ENCODE data around the gene S100B.

S100B gene

DNA sequence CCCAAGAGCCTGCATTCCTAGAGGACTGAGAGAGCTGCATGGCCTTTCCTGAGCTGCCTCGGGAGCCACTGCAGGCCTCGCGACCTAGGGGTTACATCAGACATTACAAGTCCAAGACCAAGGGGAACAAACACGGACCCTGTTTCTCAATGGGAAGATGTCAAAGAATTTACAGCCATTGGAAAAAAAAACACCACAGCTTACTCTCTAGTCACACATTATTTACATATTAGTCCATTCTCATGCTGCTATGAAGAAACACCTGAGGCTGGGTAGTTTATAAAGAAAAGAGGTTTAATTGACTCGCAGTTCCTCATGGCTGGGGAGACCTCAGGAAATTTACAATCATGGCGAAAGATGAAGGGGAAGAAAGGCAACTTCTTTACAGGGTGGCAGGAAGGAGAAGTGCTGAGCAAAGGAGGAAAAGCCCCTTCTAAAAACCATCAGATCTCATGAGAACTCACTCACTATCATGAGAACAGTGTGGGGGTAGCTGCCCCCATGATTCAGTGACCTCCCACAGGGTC is 22.2 kb upstream of the S100B start:
- DNase-seq, result no peak

DNA sequence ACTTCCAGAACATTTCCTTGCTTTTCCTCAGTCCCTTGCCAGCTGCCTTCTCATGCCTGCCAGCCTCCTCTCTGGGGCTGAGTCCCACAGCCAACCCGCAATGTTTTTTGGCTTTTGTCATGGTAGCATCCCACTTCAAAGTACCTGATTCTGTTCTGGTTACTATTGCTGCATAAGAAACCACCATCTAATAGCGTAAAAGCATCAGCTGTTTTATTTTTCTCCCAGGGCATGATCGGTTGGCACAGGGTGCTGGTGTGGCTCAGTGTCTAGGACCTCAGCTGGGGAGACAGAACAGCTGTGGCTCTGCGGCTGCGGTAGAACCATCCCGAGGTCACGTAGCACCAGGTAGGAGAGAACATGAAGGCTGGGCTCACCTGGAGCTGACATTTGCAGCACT is 21.7 kb upstream of the S100B start:
- DNase-seq, result no peak

DNA sequence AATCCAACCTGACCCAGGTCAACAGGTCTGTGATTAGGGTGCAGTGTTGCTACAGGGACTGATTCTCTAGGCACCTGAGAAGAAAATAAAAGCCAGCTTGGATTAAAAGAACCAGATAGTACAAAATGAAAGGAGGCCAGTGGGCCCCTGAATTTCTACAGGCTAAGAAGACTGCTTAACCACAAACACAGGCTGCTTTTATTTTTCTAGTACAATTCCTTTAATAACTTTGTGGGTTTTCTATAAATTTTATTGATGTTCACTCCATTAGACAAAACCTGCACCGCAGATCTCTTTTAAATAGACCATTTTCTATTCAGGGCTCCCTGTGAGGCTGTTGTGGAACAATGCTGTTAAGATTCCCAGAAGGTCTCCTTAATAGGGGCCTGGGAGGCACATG is 20.9 kb upstream of the S100B start:
- DNase-seq, result no peak

DNA sequence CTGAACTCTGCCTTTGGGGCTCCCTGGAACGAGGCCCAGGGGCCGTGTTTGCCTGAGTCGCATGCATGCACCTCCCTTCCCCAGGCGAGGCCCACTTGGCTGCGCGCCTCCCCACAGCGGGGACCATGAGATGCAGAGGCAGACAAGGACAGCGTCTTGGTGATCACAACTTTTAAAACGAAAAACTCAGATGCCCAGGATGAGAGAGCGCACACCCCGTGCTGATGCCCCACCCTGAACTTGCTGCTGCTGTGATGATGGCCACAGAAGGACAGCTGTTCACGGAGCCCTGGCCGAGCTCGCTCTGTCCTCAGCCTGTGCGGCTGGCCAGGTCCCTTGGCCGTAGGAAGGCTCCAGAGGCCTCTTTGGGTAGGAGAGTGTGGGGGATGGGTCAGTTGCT is 19.2 kb upstream of the S100B start:
- no peak for DNase-seq

DNA sequence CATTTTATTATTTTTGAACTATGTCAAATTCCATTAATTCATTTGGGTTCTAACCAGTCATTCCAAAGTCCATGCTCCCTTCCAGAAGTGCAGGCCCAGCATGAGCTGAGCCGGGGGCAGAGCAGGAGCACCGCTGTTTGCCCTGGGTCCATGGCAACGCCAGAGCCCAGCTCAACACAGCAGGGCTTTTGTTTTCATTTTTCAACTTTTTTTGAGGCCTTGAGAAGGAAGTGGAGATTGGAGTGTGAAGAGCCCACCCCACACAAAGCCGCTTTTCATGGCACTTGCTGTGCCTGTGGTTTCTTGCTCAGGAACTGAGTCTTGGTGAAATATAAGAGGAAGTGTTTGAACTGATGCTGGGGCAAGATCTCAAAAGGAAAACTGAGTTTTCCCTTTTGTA is 17.3 kb upstream of the S100B start:
- peak; percentile 52 for DNase-seq

DNA sequence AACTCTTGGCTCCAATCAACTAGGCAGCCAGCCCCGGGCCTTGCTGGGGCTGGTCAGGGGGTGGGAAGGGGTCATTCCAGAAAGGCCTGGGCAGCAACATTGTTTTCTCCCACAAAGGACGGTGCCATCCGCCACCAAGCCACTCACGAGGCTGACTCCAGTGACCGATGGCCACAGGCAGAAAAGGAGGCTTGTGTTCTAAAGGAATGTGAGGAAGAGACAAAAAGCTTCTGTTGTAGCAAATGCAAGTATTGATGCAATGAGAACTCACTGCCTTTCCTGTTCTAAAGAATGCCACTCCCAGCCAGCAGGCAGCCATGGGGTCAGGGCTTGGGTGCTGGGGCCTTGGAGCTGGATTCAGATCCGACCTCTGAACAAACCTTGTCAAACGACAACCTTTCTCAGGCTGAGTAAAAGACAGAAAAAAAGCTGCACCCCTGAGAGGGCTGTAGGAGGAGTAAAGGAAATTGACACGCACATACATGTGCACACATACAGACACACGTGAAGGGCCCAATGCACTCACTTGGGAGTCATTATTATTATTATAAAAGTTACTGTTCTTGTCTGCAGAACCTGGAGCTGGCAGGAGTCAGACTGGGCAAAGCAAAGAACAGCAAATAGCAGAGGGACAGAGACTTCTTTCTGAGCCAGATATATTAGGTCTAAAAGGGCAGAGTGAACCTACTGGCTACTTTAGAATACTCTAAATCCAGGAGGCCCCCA is 16.7 kb upstream of the S100B start:
- no peak for DNase-seq

DNA sequence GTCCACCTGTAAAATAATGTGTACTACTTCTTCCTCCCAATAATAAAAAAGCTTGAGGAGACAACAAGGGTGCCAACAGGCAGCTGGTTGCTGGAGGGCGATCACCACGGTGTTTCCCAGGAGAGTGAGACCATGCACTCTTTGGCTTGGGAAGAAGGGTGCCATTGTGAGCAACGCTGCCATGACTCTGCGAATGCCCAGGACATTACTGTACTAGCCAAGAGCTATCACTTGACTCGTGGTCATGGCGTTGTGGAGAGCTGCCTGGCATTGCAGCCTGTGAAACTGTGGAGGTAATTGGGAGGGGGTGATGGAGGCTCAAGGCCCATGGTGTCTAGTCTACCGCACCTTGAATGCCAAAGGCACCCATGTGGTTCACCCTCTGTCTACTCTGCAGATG is 16.0 kb upstream of the S100B start:
- DNase-seq, result no peak

DNA sequence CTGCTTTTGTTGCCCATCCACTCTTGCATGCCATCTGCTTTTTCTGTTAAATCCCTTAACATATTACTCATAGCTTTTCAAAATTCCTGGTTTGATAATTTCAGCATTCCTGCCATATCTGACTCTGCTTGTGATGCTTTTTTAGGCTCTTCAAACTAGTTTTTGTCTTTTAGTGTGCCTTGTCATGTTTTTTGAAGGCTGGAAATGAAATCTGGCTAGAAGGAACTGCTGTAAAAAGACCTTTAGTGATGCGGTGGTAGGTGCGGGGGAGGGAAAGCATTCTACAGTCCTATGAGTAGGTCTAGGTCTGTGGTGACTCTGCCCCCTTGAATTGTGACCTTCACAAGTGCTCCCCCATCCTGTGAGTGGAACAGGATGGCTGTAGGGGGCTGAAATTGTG is 15.0 kb upstream of the S100B start:
- no peak for DNase-seq

DNA sequence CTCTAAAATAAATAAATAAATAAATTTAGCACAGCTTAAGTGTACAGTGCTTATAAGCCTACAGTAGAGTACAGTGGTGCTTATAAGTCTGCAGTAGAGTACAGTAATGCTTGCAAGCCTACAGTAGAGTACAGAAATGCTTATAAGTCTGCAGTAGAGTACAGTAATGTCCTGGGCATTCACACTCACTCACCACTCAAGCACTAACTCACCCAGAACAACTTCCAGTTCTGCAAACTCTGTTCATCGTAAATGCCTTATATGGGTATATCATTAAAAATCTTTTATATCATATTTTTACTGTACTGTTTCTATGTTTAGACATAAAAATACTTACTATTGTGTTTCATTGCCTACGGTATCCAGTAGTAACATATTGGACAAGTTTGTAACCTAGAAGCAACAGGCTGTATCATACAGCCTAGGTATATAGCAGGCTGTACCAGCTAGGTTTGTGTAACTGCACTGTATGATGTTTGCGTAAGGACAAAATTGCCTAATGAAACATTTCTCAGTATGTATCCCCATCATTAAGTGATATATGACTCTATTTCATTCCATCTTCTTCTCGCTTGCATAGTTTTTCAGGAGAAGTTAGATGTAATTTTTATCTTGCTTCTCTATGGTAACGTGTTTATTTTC is 14.0 kb upstream of the S100B start:
- no peak for DNase-seq

DNA sequence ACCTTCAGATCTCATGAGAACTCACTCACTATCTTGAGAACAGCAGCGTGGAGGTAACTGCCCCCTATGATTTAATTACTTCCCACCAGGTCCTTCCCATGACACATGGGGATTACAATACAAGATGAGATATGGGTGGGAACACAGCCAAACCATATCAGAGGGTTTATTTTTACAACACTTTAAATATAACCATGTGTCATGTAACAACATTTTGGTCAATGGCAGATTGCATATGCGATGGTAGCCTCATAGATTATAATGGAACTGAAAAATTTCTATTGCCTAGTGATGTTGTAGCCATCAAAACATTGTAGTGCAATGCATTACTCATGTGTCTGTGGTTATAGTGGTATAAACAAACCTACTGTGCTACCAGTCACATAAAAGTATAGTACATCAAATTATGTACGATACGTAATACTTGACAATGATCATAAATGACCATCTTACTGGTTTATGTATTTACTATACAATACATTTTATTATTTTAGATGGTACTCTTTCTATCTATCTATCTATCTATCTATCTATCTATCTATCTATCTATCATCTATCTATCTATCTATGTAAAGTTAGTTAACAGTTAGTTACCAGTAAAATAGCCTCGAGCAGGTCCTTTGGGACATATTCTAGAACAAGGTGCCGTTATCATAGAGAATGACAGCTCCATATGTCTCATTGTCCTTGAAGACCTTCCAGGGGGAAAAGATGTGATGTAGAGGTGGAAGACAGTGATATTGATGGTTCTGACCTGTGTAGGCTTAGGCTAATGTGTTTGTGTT is 12.6 kb upstream of the S100B start:
- no peak for DNase-seq

DNA sequence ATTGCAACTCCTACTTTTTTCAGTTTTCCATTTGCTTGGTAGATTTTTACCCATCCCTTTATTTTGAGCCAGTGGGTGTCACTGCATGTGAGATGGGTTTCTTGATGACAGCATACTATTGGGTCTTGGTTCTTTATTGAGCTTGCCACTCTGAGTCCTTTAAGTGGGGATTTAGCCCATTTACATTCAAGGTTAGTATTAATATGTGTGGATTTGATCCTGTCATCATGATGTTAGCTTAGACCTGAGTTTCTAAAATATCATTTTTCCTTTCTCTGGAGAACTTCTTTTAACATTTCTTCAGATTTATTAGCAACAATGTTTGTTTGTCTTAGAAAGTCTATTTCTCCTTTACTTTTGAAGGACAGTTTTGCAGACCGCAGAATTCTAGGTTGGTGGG is 11.8 kb upstream of the S100B start:
- no peak for DNase-seq

DNA sequence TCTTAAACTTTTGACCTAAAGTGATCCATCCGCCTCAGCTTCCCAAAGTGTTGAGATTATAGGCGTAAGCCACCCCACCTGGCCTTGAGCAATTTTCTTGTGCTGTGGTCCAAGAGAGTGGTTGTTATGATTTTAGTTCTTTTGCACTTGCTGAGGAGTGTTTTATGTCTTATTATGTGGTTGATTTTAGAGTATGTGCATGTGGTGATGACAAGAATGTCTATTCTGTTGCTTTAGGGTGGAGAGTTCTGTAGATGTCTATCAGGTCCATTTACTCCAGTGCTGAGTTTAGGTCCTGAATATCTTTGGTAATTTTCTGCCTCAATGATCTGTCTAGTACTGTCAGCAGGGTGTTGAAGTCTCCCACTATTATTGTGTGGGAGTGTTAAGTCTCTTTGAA is 11.2 kb upstream of the S100B start:
- no peak for DNase-seq

DNA sequence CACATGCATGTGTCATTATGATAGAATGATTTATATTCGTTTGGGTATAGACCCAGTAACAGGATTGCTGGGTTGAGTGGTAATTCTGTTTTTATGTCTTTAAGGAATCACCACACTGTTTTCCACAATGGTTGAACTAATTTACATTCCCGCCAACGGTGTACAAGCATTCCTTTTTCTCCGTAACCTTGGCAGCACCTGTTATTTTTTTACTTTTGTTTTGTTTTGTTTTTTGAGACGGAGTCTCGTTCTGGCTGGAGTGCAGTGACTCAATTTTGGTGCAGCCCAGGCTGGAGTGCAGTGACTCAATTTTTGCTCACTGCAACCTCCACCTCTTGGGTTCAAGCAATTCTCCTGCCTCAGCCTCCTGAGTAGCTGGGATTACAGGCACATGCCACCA is 8.5 kb upstream of the S100B start:
- no peak for DNase-seq

DNA sequence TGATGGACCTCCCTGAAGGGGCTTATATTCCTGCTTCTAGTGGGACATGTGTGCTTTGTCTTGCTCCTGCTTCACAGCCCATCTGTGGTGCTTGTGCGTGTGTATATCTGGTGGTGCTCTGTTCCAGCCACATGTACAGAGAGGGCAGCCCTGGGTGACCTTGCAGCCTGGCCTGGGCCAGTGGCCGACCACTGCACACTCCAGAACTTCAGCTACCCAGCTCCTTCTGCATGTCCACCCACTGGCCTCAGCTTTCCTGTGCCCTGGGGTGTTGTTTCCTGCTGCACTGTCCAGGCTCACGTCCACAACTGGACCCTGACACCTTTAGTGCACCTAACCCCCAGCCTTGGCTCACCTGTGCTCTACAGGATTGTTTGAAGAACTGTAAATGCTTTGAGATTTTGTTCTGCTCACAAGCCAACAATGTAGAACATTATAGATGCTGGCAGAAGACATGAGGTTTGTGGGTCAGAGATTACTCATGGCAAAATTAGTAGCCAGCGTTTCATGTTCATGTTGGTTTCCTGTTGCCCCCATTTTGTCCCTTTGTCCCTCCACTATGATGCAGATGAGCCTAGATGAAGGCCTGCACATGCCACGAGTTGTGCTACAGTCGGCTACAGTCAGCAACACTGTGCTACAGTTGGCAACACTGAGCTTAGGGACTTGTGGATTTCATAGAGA is 5.3 kb upstream of the S100B start:
- DNase-seq, result no peak

DNA sequence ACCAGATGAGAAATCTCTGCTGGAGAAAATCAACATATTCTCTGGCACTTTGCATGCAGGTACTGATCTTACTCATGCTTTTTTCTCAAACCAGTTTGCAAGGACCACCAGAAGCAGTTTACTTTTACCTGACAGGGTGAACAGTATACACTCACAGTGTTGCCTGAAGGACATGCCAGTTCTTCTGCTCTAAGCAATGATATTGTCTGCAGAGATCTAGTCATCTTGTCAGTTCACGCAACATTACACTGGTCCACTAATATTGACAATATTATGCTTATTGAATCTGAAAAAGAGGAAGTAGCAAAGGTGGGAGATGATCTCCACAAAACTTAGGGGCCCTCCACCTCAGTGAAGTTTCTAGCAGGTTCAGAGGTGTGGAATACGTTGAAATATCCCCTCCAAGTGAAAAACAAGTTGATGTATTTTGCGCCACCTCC is 3.8 kb upstream of the S100B start:
- DNase-seq, result no peak

DNA sequence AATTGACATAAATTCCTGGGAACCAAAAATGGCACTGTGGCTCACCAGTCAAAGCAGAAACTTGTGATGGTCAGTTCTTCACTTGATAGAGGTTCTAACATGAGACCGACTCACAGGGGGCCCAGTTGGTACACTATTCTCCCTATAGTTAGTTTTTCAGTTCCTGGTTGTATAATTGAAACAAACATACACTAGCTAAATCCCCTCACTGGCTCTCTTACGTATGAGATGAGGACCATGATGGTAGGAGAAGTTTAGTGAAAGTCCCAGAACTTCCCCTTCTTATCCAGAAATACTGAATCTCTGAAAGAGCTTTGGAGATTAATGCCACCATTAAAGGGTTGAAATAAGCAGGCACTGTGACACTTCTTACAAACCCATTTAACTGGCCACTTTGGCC is 2.8 kb upstream of the S100B start:
- no peak for DNase-seq

DNA sequence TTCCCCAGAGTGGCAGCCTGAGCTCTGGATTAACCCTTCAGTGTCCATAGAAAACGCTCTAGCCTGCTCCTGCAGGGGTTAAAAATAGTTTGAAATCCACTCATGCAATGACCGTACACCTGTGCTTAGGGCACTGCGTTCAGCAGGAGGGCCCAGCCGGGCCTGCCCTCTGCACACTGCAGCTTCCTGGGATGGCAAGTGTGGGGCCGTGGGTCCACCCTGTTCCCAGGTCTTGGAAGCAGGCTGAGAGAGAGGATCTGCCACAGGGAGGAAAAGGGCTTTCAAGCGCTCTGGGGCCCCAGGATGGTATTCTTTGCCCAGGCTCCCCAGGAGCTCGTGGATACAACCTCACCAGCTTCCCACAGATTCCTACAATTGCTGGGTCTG is 1.5 kb upstream of the S100B start:
- DNase-seq, result no peak

DNA sequence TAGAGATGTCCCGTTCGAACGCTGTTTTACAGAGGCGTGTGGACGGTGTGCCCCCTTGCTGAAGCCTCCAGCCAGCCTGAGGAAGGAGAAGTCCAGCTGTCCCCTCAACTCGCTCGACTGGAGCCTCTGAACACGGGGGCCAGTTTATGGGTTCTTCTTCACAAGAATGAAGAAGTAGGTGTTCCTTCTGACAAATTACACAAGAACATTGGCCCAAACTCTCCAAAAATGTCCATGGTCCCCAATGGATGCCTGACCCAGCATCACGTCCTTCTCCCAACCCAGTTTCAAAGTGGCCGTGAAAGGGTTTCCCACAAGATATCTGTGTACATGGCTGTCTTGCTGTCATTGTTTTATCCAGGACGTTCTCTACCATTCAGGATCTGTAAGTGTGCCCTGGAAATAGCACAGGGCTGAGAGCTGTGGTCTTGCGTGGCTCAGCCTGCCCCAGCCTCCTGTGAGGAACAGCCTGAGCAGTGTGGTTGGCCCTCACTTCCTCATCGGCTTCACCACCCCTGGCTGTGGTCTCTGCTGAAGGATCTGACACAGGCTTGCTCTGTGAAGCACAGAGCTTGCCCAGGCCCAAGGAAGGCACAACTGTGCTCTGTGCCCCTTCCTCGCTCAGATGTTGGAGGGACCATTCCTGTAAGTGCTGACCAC is 1.0 kb upstream of the S100B start:
- peak; percentile 57 for DNase-seq

DNA sequence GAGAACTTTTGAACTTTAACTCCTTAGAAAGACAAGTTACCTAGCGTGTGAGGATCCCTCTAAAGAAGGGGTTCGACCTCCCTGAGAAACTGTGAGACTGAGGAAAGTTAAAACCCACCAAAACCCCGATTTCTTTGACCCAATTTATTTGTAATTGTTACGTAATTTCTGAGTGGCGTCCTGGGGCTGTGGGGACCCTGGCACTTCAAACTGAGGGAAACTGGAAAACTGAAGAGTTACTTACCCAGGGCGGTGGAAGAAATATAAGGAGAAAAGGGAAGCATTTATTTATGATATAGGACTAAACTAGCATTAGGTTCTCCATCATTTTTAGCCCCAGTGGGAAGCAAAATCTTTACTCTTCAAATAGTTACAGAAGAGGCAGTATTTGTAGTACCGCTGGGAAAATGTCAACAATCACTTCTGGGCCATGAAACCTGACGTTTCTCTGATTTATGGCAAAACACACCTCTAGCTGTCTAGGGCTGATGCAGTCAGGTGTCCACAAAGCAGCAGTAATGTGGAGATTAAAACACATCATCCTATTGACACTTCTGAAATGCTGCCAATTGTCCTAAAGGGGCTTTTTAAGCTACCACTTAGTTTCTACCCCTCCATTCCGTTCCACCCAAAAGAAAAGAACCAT is 430 bp downstream of the S100B start:
- DNase-seq, result no peak

DNA sequence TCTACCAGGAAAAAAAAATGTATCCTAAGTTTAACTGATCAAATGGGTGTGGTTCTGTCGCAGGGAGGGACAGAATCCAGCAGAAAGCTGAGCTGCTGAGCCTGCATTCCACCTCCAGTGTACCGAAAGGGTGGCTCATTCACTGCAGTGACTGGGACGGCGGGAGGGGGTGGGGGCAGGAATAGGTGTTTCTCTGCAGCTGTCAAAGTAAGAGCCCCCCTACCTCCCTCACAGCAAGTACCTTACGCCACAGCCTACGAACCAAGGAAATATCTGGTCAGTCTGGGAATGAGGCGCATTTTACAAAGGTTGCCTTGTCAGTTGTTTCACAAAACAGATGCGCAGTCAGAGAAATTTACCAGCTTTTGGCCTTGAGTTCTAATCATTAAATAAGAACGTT is 1.7 kb downstream of the S100B start:
- no peak for DNase-seq

DNA sequence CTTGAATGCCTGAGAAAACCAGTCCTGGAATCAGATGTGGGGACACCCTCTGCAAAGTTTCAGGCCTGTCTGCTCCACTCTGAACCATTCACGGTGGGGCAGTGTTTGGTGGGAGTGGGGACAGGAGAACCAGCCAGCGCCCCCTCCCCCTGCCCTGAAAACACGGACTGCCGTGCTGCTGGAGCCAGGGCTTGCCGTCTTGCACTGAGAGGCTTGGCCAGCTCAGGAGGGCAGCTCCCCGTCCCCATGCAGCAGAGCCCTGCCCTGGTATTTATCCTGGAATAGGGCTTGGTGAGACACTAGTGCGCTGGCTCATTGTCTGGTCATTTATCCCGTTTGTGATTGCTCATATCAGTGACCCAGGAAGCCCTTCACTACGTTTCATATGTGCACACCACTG is 3.9 kb downstream of the S100B start:
- DNase-seq, result no peak

DNA sequence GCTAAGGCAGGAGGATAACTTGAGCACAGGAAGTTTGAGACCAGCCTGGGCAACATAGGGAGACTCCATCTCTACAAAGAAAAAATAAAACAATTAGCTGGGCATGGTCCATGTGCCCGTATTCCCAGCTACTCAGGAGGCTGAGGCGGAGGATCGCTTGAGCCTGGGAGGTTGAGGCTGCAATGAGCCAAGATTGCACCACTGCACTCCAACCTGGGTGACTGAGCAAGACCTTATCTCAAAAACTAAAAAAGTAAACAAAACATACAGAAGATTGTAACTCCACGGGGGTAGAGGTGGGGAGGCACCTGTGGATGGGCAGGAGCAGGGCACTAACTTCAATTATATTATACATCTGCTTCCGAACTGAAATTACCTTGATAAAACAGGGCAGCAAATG is 4.6 kb downstream of the S100B start:
- no peak for DNase-seq

Measured in activated gamma-delta T cell treated with Interleukin-2 at 50 U/mL for 16 hours (primary cell).